Dendritic cell treated with granulocyte-macrophage colony-stimulating factor and Interleukin-4, amounts not matched to agents 40 ng/mL and 50 ng/mL, for 4 days (primary cell): ENCODE data around the gene WNK1.

Source experiments
- H3K27ac Mint-ChIP-seq: one replicate; pipeline ENCODE4 v1.8.0; 2022; ENCODE audit warnings: mild to moderate bottlenecking, mixed read lengths
- H3K27me3 Mint-ChIP-seq: one replicate; pipeline ENCODE4 v1.8.0; 2022; ENCODE audit warnings: mild to moderate bottlenecking, mixed read lengths
- H3K36me3 Mint-ChIP-seq: one replicate; pipeline ENCODE4 v1.8.0; 2022; ENCODE audit warnings: low read depth, mixed read lengths
- H3K4me1 Mint-ChIP-seq: one replicate; pipeline ENCODE4 v1.8.0; 2022; ENCODE audit warnings: low read depth, mixed read lengths
- H3K4me3 Mint-ChIP-seq: one replicate; pipeline ENCODE4 v1.8.0; 2022; ENCODE audit warnings: mild to moderate bottlenecking, moderate library complexity, mixed read lengths
- H3K9me3 Mint-ChIP-seq: one replicate; pipeline ENCODE4 v1.8.0; 2022; ENCODE audit warnings: mixed read lengths
- intact Hi-C: fragments of 100-400 bp; cut with micrococcal nuclease; formaldehyde crosslinking; loops from one replicate; pipeline ENCODE4 v1.15.0; 2022

WNK1 gene

GRCh38 chr12:894226-894625, 141.8 kb downstream of the WNK1 start:
- no peaks in the 10 kb centered on the region for H3K27me3 Mint-ChIP-seq
- H3K4me1 Mint-ChIP-seq: no peaks in the 10 kb centered on the region
- no peak overlapping the region for H3K4me3 Mint-ChIP-seq
- H3K36me3 Mint-ChIP-seq: peaks cover 99% of the 10 kb centered on the region
- H3K27ac Mint-ChIP-seq: no peak overlapping the region
- intact Hi-C loops: loop anchor here (10.0 kb wide), 1 partner anchor 69 kb away; no protein-coding TSS in a partner anchor
- H3K9me3 Mint-ChIP-seq: no peaks in the 10 kb centered on the region

- intact Hi-C loops: loop anchor here (10.0 kb wide), 1 partner anchor 71 kb away; no protein-coding TSS in a partner anchor
- Mint-ChIP-seq H3K9me3 (no peaks in the 10 kb centered on the region), H3K27me3 (no peaks in the 10 kb centered on the region), H3K4me1 (no peaks in the 10 kb centered on the region), H3K4me3 (no peak overlapping the region), H3K36me3 (peaks cover 100% of the 10 kb centered on the region), H3K27ac (no peak overlapping the region)
Measured at GRCh38 chr12:896031-896430, 143.7 kb downstream of the WNK1 start.

GRCh38 chr12:897386-897785, 145.0 kb downstream of the WNK1 start:
- intact Hi-C loops: loop anchor here (10.0 kb wide), 1 partner anchor 73 kb away; no protein-coding TSS in a partner anchor
- H3K27me3 Mint-ChIP-seq: no peaks in the 10 kb centered on the region
- H3K4me3 Mint-ChIP-seq: no peak overlapping the region
- H3K9me3 Mint-ChIP-seq: no peaks in the 10 kb centered on the region
- H3K4me1 Mint-ChIP-seq: no peaks in the 10 kb centered on the region
- H3K27ac Mint-ChIP-seq: no peak overlapping the region
- peaks cover 100% of the 10 kb centered on the region for H3K36me3 Mint-ChIP-seq

GRCh38 chr12:902581-902980, 150.2 kb downstream of the WNK1 start:
- Mint-ChIP-seq H3K27ac (no peak overlapping the region), H3K4me3 (no peak overlapping the region), H3K27me3 (no peaks in the 10 kb centered on the region), H3K9me3 (no peaks in the 10 kb centered on the region), H3K36me3 (peaks cover 100% of the 10 kb centered on the region), H3K4me1 (peaks cover 39% of the 10 kb centered on the region)
- intact Hi-C loops: no loop called here

GRCh38 chr12:903055-903454, 150.7 kb downstream of the WNK1 start:
- intact Hi-C loops: no loop called here
- H3K36me3 Mint-ChIP-seq: peaks cover 100% of the 10 kb centered on the region
- no peaks in the 10 kb centered on the region for H3K9me3 Mint-ChIP-seq
- H3K4me3 Mint-ChIP-seq: no peak overlapping the region
- H3K4me1 Mint-ChIP-seq: peaks cover 39% of the 10 kb centered on the region
- H3K27me3 Mint-ChIP-seq: no peaks in the 10 kb centered on the region
- H3K27ac Mint-ChIP-seq: no peak overlapping the region

- peaks cover 39% of the 10 kb centered on the region for H3K4me1 Mint-ChIP-seq
- peaks cover 100% of the 10 kb centered on the region for H3K36me3 Mint-ChIP-seq
- no peak overlapping the region for H3K27ac Mint-ChIP-seq
- no peak overlapping the region for H3K4me3 Mint-ChIP-seq
- no peaks in the 10 kb centered on the region for H3K27me3 Mint-ChIP-seq
- intact Hi-C loops: no loop called here
- H3K9me3 Mint-ChIP-seq: no peaks in the 10 kb centered on the region
Measured at GRCh38 chr12:904010-904414, 151.6 kb downstream of the WNK1 start.

GRCh38 chr12:905261-906031, 153.1 kb downstream of the WNK1 start:
- H3K27me3 Mint-ChIP-seq: no peaks in the 10 kb centered on the region
- intact Hi-C loops: no loop called here
- H3K4me3 Mint-ChIP-seq: no peak overlapping the region
- H3K27ac Mint-ChIP-seq: peak overlapping the region; percentile 35
- H3K36me3 Mint-ChIP-seq: peaks cover 100% of the 10 kb centered on the region
- peaks cover 46% of the 10 kb centered on the region for H3K4me1 Mint-ChIP-seq
- no peaks in the 10 kb centered on the region for H3K9me3 Mint-ChIP-seq

GRCh38 chr12:906062-906585, 153.7 kb downstream of the WNK1 start:
- intact Hi-C loops: no loop called here
- Mint-ChIP-seq H3K4me1 (peaks cover 46% of the 10 kb centered on the region), H3K27me3 (no peaks in the 10 kb centered on the region), H3K27ac (peak overlapping the region; percentile 35), H3K36me3 (peaks cover 98% of the 10 kb centered on the region), H3K4me3 (no peak overlapping the region), H3K9me3 (no peaks in the 10 kb centered on the region)

- intact Hi-C loops: no loop called here
- Mint-ChIP-seq H3K27ac (no peak overlapping the region), H3K36me3 (peaks cover 89% of the 10 kb centered on the region), H3K9me3 (no peaks in the 10 kb centered on the region), H3K4me3 (no peak overlapping the region), H3K27me3 (no peaks in the 10 kb centered on the region), H3K4me1 (peaks cover 46% of the 10 kb centered on the region)
Measured at GRCh38 chr12:907413-908185, 155.2 kb downstream of the WNK1 start.

- intact Hi-C loops: loop anchor here (5.0 kb wide), 1 partner anchor 37 kb away; the partner anchor contains the start of gene RAD52
- Mint-ChIP-seq H3K36me3 (peaks cover 86% of the 10 kb centered on the region), H3K4me3 (no peak overlapping the region), H3K9me3 (no peaks in the 10 kb centered on the region), H3K27ac (no peak overlapping the region), H3K27me3 (no peaks in the 10 kb centered on the region), H3K4me1 (peaks cover 41% of the 10 kb centered on the region)
Measured at GRCh38 chr12:909861-910260, 157.5 kb downstream of the WNK1 start.

- H3K27ac Mint-ChIP-seq: no peak overlapping the region
Measured at GRCh38 chr12:910416-910815, 158.0 kb downstream of the WNK1 start.

GRCh38 chr12:911191-911826, 158.9 kb downstream of the WNK1 start:
- Mint-ChIP-seq H3K36me3 (peaks cover 86% of the 10 kb centered on the region), H3K27ac (peak overlapping the region; percentile 62), H3K27me3 (no peaks in the 10 kb centered on the region), H3K4me3 (no peak overlapping the region), H3K4me1 (peaks cover 37% of the 10 kb centered on the region), H3K9me3 (no peaks in the 10 kb centered on the region)
- intact Hi-C loops: loop anchor here (5.0 kb wide), 1 partner anchor 36 kb away; the partner anchor contains the start of gene RAD52

More at GRCh38 chr12:910416-910815, 158.0 kb downstream of the WNK1 start:
- H3K36me3 Mint-ChIP-seq: peaks cover 86% of the 10 kb centered on the region
- H3K9me3 Mint-ChIP-seq: no peaks in the 10 kb centered on the region
- H3K27me3 Mint-ChIP-seq: no peaks in the 10 kb centered on the region
- intact Hi-C loops: loop anchor here (5.0 kb wide), 1 partner anchor 37 kb away; the partner anchor contains the start of gene RAD52
- no peak overlapping the region for H3K4me3 Mint-ChIP-seq
- peaks cover 41% of the 10 kb centered on the region for H3K4me1 Mint-ChIP-seq

- Mint-ChIP-seq H3K27ac (no peak overlapping the region), H3K4me3 (no peak overlapping the region), H3K27me3 (no peaks in the 10 kb centered on the region), H3K4me1 (peaks cover 35% of the 10 kb centered on the region), H3K36me3 (peaks cover 86% of the 10 kb centered on the region), H3K9me3 (no peaks in the 10 kb centered on the region)
- intact Hi-C loops: loop anchor here (5.0 kb wide), 1 partner anchor 35 kb away; the partner anchor contains the start of gene RAD52
Measured at GRCh38 chr12:912466-913235, 160.3 kb downstream of the WNK1 start.
